Globus pallidus (tissue), 1 donor: ENCODE measurements around the gene KNSTRN.
A peak's percentile ranks its signal among the peaks of the same experiment; 100 is the strongest.

Source experiments
- DNase-seq: peaks from one replicate; pipeline ENCODE4 v3.0.0-alpha.2; 2015; ENCODE audit warnings: low spot score

KNSTRN gene

GRCh38 chr15:40399370-40399769, 16.8 kb downstream of the KNSTRN start:
- no peak for DNase-seq

GRCh38 chr15:40405501-40406381, 23.2 kb downstream of the KNSTRN start, which contains the start of gene IVD:
Gene IVD, plus strand, starts transcription at chr15:40405795. Its CDS starts 33 bp downstream, at chr15:40405828.
- peak; percentile 96 for DNase-seq

- DNase-seq, result no peak
These were observed 24.9 kb downstream of the KNSTRN start for GRCh38 chr15:40407330-40407990.

DNA sequence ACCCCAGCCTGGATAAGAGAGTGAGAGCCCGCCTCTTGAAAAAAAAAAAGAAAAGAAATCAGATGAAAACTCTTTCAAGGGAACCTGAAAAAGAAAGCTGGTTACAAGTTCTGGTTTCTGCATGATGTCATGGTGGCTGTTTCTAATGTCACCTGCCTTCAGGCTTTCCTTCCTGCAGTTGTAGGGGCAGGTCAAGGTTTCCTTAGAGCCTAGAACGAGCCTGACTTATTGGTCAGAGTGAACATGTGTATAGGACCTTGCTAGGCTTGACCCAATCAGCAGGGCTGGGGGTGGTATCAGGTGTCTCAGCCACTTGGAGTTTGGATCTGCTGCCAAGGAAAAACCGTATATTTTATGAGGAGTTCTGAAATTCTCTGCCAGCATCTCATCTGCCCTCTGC, 26.8 kb downstream of the KNSTRN start:
- no peak for DNase-seq

DNA sequence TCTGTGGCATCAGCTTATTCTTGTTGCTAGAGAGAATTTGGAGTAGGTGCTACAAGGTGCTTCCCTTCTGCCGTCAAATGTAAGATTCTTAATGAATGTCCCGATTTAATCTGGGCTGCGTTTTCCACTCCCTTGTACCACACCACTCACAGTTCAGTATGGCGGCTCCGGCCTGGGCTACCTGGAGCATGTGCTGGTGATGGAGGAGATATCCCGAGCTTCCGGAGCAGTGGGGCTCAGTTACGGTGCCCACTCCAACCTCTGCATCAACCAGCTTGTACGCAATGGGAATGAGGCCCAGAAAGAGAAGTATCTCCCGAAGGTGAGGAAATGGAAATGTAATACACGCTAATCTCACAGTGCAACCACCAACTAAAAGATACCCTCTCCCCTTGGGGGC, 28.0 kb downstream of the KNSTRN start:
- DNase-seq, result no peak

DNA sequence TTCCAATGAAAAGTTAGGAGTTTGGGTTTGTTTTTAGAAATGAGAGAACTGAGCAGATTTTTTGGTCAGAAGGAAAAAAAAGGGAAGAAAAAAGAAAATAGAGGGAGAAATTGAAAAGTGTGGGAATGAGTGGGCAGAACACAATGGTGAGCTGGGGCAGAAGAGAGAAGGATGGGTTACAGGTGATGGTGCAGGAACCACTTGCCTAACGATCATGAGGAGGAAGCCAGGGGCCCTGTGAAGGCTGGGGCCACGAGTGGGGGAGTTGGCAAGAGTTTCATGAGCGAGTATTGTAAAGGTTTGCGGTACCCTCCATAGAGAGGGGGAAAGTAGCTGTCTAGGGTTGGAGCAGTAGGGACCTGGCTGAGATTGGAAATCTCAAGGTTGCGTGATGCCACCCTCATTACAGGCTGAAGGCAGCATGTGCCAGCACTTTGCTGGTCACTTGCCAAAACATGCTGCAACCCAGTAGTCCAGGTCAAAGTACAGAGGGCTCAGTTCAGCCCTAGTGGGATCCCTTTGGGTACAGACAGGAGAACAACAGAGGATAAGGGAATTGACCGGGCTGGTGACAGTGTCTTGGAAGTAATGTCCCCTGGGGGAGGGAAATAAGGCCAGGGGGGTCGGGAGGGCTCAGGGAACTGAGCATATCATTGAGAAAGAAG, 29.7 kb downstream of the KNSTRN start:
- no peak for DNase-seq

- no peak for DNase-seq
These were observed 30.5 kb downstream of the KNSTRN start for GRCh38 chr15:40413036-40413435.

- no peak for DNase-seq
These were observed 32.3 kb downstream of the KNSTRN start for GRCh38 chr15:40414816-40415215.

- no peak for DNase-seq
These were observed 32.7 kb downstream of the KNSTRN start for GRCh38 chr15:40415226-40415625.

GRCh38 chr15:40416056-40416455, 33.5 kb downstream of the KNSTRN start:
- DNase-seq, result no peak

DNA sequence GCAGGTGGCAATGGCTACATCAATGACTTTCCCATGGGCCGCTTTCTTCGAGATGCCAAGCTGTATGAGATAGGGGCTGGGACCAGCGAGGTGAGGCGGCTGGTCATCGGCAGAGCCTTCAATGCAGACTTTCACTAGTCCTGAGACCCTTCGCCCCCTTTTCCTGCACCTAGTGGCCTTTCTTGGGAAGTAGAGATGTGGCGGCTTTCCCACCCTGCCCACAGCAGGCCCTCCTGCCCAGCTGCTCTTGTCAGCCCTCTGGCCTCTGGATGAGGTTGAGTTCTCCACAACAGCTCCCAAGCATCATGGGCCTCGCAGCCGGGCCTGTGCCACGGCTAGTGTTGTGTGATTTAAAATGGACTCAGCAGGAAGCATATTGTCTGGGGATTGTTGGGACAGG, 35.6 kb downstream of the KNSTRN start:
- no peak for DNase-seq

DNA sequence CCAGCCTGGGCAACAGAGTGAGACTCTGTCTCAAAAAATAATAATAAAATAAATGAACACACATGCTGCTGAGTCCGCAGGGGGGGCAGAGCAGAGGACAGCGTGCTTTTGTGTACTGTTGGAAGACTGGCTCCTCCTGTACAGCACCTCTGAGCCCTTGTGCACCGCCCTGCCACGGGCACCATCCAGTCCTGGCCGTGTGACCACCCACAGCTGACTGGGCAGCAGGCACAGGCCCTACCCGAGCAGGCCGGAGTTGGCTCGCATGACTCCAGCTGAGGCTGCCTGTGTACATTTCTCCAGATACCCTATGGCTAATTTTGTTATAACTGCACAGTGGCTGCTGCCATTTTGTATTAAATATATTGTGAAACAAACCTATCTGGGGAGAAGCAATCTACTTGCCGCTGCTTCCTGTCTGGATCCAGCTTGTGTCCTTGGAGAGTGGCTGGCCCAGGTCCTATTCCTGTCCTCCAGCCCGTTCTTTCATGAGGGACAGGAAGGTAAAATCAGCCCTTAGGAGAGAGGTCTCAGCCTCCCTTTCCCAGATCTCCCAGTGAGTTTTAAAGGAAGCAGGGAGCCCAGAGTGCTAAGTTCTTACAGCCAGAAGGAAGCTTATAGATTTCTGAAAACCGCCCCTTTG, 37.7 kb downstream of the KNSTRN start:
- no peak for DNase-seq

DNA sequence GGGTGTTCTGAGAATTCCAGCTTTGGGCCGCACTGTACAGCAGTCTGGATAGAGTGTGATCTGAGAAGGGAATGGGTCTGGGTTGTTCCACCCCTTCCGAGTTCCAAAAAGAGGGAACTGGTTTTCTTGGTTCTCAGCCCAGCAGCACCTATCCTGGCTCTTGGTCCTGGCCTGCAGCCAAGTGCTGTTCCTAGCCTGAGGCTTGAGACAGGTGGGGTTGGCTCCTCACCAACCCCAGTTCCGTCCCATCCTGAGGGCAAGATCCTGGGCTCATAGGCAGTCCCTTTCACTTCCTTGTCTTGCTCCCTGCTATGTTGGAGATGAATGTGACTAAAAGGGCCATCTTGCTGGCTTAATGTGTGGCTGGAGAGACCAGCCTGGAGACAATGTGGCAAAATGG, 38.3 kb downstream of the KNSTRN start:
- no peak for DNase-seq

DNA sequence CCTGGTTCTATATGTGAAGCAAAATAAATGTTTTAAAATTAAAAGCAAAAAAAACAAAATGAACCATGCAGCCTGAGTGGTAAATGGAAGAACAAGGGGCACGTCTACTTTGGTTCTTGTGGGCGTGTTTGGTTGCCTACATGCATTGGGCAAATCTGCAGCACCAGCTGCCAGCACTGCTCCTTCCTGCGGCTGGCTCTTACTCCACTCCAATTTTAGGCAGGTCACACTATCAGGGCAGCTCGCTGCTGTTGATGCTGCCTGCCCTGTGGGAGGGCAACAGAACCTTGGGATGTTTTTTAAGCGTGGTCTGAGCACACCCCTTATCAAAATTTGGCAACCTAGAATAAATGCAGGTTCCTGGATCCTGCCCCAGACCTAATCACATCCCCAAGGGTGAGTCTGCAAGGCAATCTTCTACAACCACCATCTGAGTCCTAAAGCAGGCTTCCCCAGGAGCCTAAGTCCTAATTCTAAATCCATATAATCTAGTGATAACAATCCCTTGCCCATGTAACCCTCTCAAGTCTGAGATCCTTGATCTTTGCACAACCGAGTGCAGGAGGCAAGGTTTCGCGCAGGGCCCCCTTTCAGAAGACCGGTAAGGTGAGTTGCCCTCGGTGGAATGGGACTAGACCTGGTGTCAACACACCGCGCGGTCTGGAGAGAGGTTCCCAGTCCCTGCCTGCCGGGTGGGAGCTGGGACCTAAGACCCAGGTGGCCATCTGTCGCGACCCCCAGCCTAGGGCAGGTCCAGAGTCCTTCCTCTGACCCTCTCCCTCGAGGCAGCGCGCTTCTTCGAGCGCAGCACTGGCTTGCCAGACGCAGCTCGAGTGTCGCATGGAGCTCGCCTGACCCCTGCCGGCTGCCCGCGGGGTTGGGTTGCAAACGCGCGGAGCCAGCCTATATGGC, 39.0 kb downstream of the KNSTRN start:
- DNase-seq, result peak; percentile 53

DNA sequence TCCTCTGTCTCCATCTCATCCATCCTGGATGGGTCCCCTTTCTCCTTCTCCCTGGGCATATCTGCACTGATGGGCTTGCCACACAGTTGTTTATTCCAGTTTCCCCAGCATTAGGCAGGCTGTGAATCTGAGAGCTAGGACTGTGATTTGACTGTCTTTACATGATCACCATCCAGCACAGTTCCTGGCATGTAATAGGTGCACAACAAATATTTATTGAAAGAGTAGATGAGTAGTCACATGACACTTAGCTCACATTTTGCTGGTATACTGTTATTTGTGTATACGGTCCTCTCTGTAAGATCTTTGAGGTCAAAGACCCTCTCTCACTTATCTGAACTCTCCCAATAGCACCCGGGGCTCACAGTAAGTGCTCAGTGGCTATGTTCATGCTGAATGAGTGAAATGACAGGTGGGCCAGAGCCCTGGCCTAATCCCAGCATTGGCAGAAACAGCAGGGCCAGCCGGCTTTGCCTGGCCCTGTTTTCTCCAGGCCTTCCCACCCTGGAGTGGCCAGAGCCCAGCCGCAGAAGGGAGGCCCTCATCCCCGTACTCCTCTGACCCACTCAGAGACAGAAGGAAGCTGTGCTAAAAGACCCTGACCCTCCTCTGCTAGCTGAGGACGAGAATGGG, 42.1 kb downstream of the KNSTRN start:
- no peak for DNase-seq

DNA sequence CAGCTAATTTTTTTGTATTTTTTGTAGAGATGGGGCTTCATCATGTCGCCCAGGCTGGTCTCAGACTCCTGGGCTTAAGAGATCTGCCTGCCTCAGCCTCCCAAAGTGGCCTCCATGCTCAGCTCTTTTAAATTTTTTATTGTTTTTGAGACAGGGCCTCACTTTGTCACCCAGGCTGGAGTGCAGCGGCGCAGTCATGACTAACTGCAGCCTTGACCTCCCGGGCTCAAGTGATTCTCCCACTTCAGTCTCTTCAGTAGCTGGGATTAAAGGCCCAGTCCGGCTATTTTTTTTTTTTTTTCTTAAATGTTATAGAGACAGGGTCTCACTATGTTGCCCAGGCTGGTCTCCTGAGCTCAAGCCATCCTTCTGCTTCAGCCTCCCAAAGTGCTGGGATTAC, 43.2 kb downstream of the KNSTRN start:
- DNase-seq, result no peak

DNA sequence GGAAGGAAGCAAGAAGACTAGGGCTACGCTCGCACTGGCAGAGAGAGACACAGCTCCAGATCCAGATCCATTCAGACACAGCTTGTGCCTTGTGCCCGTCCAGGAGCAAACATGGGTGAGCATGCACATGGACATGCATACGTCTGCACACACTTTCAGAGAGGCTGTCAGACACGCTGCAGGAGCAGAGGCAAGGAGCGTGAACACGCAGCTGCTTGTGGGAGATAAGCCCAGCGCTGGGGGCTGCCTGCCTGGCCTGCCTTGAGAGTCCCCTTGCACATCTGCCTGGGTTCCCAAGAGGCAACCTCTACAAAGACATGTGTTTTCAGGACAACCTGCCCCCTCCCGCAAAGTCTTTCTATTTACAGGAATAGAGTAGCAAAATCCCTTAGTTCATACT, 44.7 kb downstream of the KNSTRN start:
- no peak for DNase-seq

GRCh38 chr15:40428185-40428584, 45.7 kb downstream of the KNSTRN start:
- no peak for DNase-seq

DNA sequence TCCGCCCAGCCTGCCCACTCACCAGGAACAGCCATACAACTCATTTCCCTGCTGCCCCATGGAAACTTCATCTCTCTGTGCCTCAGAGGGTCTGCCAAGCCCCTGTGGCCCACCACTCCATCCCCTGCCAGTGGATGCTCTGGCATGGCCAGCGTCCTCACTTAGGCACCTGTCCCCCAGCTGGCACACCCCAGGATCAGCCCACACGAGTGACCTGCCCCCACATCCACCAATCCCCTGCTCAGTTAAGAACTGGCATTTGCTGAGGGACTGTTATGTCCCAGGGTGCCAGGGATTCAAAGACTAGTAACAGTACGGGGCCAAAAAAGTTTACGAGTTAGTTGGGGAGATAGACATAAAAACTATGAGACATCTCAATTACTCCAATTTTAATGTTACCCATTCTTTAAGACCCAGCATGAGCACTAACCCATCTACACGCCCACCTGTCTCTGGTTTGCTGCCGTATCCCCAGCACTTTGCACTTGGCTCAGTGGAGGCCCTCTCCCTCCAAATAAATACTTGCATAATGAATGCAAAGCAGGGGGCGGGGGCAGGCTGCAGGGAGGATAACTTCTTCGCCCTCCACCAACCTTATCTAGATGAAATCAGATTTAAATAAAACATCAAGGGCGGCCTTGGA, 46.7 kb downstream of the KNSTRN start:
- no peak for DNase-seq

GRCh38 chr15:40430271-40430805, 47.8 kb downstream of the KNSTRN start:
- DNase-seq, result no peak
